ENCODE measurements around the gene C11orf42.

The C11orf42 gene

DNA sequence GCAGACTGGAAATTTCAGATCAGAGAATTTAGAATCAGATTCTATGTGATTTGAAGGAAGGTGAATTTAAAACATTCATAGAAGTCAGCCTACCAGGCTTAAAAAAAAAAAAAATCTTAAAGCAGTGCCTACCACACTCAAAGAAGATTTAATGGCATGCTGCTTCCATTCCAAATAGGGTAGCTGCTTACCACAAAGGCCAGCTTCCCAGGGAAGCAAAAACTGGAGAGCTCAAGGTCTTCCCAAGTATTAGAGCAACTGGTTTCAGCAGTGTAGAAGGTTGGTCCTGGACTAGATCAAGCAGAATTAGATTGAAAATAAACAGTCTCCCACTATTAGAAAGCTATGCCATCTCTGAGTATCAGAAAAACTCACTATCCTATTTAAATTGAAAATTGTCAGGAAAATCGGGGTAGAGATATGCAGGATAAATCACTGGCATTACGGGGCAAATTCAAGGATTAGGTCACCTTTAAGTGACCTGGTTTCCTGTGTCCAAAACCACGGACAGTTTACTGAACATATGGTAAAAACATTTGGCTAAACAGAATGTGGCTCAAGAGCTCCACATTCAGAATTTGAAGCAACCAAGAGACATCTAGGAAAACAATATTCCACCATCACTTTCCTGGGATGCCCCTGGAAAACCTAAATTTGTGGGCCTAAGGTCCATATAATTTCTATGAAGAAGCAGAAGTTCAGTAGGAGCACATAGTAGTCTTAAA is 1.3 kb downstream of the C11orf42 start:
- TF ChIP-seq, protein P1, sequence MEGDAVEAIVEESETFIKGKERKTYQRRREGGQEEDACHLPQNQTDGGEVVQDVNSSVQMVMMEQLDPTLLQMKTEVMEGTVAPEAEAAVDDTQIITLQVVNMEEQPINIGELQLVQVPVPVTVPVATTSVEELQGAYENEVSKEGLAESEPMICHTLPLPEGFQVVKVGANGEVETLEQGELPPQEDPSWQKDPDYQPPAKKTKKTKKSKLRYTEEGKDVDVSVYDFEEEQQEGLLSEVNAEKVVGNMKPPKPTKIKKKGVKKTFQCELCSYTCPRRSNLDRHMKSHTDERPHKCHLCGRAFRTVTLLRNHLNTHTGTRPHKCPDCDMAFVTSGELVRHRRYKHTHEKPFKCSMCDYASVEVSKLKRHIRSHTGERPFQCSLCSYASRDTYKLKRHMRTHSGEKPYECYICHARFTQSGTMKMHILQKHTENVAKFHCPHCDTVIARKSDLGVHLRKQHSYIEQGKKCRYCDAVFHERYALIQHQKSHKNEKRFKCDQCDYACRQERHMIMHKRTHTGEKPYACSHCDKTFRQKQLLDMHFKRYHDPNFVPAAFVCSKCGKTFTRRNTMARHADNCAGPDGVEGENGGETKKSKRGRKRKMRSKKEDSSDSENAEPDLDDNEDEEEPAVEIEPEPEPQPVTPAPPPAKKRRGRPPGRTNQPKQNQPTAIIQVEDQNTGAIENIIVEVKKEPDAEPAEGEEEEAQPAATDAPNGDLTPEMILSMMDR (conservative IDR thresholded peaks at IDR 0.05): no peak
- no peak for TF ChIP-seq ZFX (IDR thresholded peaks at IDR 0.05)
- no peak overlapping the region for H3K27ac ChIP-seq

DNA sequence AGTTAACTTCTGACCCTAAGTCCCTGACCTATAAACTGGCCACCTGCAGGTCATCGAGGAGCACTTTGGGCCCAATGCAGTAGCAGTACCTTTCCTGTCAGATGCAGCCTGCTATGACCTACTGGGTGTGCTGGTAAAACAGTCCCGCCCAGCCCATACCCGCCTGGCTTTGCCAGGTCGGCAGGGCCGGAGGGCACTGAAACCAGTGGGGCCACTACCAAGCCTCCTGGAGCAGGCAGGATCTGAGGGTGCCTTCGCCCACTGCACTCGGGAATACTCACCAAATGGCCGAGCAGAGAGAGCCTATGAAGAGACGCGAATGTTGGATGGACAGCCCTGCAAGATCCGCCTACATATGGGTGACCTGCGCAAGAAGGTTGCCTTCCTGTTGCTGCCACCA is 4.4 kb downstream of the C11orf42 start:
- no peak for TF ChIP-seq ZFX (IDR thresholded peaks at IDR 0.05)
- no peak overlapping the region for H3K27ac ChIP-seq

DNA sequence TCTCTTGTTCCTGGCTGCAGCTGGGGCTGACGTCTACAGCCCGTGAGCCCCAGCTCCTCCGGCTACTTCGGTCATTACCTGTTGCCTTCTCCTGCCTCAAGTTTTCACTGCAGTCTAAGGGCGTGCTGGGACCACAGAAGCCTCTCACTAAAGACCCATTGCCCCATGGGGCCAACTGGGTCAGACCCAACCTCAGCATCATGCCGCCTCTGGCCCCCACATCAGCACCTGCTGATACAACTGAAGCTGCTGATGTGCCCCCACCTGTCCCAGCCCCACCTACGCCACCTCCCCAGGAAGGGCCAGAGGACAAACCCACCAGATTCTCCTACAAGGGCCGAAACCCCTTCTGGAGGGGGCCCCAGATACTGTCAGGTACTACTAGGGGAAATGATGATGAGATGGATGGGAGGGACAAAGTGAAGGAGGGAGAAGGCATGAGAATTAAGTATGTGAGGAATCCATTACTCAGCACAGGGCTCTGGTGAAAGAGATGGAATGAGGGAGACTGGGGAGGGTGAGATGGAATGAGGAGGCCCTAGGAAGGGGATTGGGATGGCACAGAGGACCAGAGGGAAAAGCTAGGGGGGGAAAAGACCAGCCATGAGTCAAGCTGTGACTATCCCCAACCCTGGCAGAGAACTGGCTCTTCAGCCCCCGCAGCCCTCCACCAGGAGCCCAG is 5.1 kb downstream of the C11orf42 start:
- TF ChIP-seq, protein P1 (conservative IDR thresholded peaks at IDR 0.05): no peak
- TF ChIP-seq ZFX (IDR thresholded peaks at IDR 0.05): no peak
- no peak overlapping the region for H3K27ac ChIP-seq

DNA sequence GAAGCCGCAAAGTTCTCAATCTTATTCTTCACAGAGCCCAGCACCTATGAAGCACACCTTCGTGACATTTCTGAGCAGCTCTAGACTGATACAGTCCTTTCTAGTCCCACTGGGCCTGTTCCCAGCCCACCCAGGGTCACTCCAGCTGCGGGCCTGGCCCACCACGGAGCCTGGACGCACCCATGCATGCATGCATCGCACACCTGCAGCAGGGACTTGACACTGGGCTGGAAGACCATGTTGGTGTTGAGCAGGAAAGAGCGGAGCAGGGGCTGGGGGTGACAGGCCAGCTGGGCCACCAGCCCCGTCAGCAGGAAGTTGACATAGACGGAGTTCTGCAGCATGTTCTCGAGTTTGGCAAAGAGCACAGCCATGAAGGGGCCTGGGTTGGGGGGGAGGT is 9.2 kb downstream of the C11orf42 start:
- no peak overlapping the region for H3K27ac ChIP-seq
- TF ChIP-seq, protein P1 (conservative IDR thresholded peaks at IDR 0.05): no peak
- no peak for TF ChIP-seq ZFX (IDR thresholded peaks at IDR 0.05)

DNA sequence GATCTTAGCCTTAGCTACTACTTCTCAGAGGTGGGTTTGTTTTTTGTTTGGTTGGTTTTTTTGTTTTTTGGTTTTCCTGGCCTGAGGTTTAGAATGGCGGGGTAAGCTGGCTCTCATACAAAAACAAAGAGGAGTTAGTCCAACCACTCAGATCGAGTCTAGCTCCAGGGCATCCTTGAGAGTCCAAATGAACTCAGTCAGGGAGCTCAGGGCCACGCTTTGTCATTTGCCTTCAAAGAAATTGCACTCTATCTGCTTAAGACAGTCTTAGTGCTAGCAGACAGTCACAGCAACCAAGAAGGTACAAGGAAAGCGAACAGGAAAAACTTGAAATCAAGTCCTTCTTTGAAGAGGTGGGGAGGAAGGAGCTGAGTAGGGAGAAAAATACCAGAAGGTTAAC is 11.1 kb downstream of the C11orf42 start:
- no peak overlapping the region for H3K27ac ChIP-seq
- TF ChIP-seq ZFX (IDR thresholded peaks at IDR 0.05): no peak
- TF ChIP-seq, protein P1 (conservative IDR thresholded peaks at IDR 0.05): no peak

DNA sequence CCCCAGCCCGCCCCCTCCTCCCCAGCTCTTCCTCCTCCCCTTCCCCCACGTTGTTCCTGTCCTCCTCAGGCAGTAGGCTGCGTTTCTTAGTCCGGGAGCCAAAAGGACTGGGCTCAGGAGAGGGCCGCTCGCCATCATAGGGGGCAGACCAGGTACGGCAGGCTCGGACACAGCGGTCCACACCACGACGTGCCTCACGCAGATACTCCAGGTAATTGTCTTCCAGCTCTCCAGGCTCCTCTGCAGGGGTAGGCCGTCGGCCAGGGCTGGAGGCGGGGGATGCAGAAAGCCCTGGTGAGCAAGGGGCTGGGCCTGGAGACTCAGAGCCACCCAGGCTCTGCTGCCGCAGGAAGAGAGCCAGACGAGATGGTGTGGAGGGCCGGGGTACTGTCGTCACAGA is 12.4 kb downstream of the C11orf42 start:
- TF ChIP-seq, protein P1 (conservative IDR thresholded peaks at IDR 0.05): no peak
- TF ChIP-seq ZFX (IDR thresholded peaks at IDR 0.05): no peak
- H3K27ac ChIP-seq: no peak overlapping the region

DNA sequence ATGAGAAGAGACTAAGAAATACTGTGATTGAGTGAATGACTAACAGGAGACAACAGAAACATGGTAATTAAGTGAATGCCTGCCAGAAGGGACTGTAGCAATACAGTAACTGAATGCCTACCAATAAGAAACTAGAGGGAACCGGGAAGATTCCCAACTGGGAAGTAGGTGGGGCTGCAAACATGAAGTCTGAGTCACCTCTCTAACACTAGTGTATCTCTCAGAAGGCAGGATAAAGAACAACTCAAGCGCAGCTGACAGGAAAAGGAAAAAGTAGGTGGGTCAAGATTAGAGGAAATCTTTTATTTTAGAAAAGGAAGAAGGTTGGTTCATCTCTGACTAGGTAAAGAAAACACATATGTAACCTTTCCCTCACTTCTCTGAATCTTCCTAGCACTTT is 14.0 kb downstream of the C11orf42 start:
- TF ChIP-seq, protein P1 (conservative IDR thresholded peaks at IDR 0.05): no peak
- no peak for TF ChIP-seq ZFX (IDR thresholded peaks at IDR 0.05)
- no peak overlapping the region for H3K27ac ChIP-seq
